Left colon (tissue), 2 donors: Measurements from ENCODE around the gene KCNK17. TPM values are rescaled to one million over a fixed set of nuclear protein-coding genes. Genes with fewer than 3 reads are reported as not detected.

Source experiments
- ATAC-seq: fragments of 200-7000 bp; cut with Tn5 transposase; one replicate; pipeline ENCODE4 v1.9.1; 2020; ENCODE audit warnings: mild to moderate bottlenecking, moderate library complexity
- DNase-seq, 2 donors: peaks; one replicate each; pipeline ENCODE4 v3.0.0-alpha.2; 2020
- intact Hi-C, 2 donors: fragments of 100-400 bp; cut with DNase I in 1 of 2; cut with micrococcal nuclease in 1 of 2; formaldehyde crosslinking; loops; one replicate each; pipeline versions ENCODE4 v1.11.2 to v1.14.0; 2022; cut with DNase I, micrococcal nuclease
- total RNA-seq, 2 donors: library from RNA; stranded (reverse); fragmentation: NEBNext Ultra II Directional; extraction: Animal tissue kit (Norgen Biotek cat#: 25700); gene quantifications; one replicate each; pipeline ENCODE4 v1.2.1, GENCODE V29; 2021
- donor health status: DM: no; HTN: no; CAD: no.
- donor health status: DM: yes; HTN: yes; CAD: no.

Gene KCNK17
- total RNA-seq, 2 donors from 2014 or later, result 0.14 to 0.18 TPM

DNA sequence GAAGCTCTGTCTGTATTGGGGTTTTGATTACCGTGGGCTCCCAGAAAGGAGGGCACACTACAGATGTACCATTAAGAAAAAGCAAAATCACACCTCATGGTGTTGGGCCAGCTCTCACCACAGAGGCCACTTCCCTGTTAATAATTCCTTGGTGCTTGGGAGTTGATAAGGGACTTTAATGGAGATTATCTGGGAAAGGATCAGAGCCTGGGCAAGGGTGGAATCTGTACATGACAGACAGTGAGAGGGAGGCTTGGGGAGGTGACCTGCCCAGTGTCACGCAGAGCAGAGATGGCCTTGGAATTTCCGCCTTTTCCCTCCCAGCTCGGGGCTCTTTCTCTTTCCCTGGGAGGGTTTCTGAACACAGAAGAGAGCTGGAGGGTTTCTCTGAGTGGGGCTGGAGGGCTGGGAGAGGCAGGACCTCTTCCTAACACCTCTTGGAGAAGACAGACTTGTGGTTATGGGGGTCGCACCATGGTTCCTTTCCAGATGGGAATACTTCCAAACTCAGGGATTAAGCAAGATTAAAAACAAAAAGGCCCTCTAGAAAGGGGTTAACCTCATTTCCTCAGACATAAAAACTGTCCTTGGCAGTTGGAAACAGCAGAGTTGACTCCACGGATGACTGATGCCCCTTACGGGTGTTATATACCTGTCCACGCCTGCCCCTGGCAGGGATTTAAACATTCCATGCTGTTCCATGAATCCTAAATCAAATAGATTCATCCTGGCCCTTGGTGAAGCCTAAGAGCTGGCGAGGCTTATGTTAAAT is 25.1 kb upstream of the KCNK17 start:
- DNase-seq (no peak), ATAC-seq (no peak)
- intact Hi-C loops, result no loop called here

DNA sequence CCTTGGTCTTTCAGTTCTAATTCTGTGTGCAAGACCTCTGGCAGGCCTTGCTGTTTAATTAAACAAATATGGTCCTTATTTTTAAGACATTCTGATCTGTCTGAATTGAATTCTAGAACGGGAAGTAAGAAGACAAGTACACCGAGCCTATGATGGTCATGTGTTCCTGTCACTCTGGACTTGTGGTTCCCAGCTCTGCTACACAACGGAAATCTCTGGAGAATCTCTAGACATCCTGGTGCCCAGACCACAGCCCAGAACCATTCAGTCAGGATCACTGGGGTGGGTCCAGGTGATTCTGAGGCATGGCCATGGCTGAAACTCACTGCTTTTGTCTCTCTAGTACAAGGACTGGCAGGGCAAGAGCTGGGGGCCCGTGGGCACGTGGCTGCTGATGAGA is 24.2 kb upstream of the KCNK17 start:
- no peak for ATAC-seq
- DNase-seq, result no peak
- intact Hi-C loops, result no loop called here

- DNase-seq (peak in 1 of 2 donors; percentile 39), ATAC-seq (no peak)
- intact Hi-C loops, result no loop called here
Measured at GRCh38 chr6:39335780-39336545, 21.7 kb upstream of the KCNK17 start.

- intact Hi-C loops, result no loop called here
- no peak for DNase-seq
- no peak for ATAC-seq
Measured at GRCh38 chr6:39333644-39334438, 19.6 kb upstream of the KCNK17 start.

DNA sequence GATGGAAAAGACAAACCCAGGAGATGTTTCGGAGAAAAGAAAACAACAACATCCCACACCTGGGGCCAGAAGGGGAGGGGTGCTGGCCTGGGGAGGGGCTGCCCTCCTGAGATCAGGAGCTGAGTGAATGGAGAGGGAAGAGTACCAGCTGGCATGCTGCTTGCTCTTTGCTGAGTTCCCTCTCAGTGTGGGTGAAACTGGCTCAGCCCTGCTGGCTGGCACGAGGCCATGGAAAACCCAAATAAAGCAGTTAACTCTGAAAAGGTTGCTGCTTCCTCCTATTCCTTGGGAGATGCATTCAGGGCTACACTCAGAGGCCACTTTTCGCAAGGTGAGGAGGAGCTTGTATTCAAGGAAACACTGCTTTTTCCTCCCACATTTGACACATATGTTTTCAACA is 16.3 kb upstream of the KCNK17 start:
- ATAC-seq, result no peak
- intact Hi-C loops, result no loop called here
- DNase-seq, result no peak

- ATAC-seq (no peak), DNase-seq (no peak)
- intact Hi-C loops, result no loop called here
Measured at GRCh38 chr6:39330057-39330456, 15.8 kb upstream of the KCNK17 start.

DNA sequence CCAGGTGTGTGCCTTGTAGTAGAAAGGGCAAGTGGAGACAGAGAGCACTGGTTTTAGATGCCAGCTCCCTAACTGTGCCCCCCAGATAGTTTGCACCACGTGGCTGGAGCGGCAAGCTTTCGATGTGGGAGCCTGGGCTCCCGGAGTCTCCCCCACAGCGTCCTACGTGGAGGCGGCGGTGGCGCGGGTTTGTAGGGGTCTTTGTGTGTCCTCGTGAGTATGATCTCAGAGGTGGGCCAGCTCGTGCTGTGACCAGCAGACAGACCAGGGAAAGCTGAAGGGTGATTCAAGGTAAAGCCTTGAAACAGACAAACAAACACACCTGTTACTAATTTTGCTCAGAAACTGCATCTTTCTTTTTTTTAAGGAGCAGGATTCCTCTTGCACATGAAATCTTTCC is 13.8 kb upstream of the KCNK17 start:
- no peak for DNase-seq
- no peak for ATAC-seq
- intact Hi-C loops, result no loop called here

DNA sequence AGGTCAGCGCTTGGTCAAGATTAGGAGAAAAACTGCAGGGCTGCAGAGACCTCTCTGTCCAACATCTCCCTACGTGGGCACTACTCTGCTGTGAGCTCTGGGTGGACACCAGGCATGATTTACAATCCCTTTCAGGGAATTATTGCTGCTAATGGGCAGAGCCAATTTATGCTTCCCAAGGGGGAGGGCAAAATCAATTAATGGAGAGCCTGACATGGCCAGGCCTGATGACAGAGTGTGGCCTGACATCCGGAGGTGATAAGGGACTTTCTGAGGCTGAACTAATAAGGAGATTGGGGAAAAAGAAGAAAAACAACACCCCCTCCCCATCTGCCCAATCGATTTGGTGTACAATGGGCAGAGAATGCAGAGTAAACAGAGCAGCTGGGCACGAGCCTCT is 13.3 kb upstream of the KCNK17 start:
- no peak for ATAC-seq
- intact Hi-C loops, result no loop called here

DNA sequence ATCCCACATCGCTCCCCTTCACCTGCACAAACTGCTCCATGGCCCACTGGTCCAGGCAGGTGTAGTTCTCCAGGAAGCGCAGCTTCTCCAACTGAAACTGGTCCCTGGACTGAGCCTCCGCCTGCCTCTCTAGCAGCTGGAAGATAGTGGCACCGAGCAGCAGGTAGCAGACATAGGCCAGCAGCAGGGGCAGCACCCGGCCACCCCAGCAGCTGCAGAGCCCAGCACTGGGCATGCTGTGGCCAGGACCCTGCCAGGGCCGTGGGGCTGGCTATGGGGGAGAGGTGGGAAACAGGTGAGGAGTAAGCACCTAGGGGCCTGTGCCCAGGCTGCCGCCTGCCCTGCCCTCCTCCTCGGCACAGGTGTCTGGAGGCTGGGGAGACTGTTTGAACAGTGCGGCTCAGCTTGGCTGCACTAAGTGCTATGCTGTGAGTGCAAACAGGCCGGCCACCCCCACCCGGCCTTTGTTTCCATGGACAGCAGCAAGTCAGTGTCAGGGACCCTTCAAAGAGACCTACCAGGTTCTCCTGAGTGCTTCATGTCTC is 8.2 kb upstream of the KCNK17 start, which contains the start of gene KCNK16:
KCNK16 (minus strand) TSS at position 397 of the 545 bp plus-strand sequence; CDS start at position 235, 162 bp downstream.
- DNase-seq (no peak), ATAC-seq (no peak)
- intact Hi-C loops, result no loop called here

More for the DNA sequence above, 13.3 kb upstream of the KCNK17 start:
- no peak for DNase-seq

DNA sequence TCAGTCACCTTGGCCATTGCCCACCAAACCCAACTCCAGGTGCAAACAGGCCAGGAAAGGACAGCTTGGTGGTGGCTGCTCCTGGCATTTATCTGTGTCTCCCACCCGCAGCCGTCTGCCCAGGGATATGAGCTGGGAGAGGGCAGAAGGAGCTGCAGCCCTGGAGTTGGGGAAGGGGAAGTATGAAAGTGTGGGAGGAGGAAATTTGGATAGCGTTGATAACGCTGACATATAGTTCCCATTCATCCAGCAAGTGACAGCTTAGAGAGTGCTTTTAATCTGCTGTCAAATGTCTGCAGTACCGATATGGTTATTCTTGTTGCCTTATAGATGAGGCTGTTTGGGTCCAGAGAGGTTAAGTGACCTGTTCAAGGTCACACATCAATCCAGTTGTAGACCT is 7.5 kb upstream of the KCNK17 start:
- intact Hi-C loops, result no loop called here
- ATAC-seq (no peak), DNase-seq (no peak)

- ATAC-seq (no peak), DNase-seq (no peak)
- intact Hi-C loops, result no loop called here
Measured at GRCh38 chr6:39320363-39320984, 6.3 kb upstream of the KCNK17 start.

GRCh38 chr6:39319621-39320362 is 5.6 kb upstream of the KCNK17 start:
- intact Hi-C loops, result no loop called here
- ATAC-seq (no peak), DNase-seq (no peak)

DNA sequence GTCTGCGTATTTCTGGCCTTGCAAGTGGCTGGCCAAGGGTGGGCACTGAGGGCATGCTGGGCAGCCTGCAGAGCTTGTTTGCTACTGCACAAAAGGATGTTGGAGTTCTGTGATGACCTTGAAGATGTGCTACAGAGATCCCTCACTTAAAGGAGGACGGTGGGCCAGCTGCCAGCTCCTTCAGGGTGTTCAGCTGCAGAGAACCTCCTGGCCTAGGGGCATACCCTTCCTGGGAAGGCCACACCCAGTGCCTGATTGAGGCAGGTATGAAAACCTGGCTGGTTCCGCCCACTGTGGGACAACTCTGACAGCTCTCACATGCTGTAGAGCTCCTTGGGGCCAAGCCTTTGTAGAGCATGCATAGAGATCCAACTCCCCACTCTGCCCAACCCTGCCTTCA is 3.0 kb upstream of the KCNK17 start:
- intact Hi-C loops, result no loop called here
- DNase-seq (no peak), ATAC-seq (no peak)

DNA sequence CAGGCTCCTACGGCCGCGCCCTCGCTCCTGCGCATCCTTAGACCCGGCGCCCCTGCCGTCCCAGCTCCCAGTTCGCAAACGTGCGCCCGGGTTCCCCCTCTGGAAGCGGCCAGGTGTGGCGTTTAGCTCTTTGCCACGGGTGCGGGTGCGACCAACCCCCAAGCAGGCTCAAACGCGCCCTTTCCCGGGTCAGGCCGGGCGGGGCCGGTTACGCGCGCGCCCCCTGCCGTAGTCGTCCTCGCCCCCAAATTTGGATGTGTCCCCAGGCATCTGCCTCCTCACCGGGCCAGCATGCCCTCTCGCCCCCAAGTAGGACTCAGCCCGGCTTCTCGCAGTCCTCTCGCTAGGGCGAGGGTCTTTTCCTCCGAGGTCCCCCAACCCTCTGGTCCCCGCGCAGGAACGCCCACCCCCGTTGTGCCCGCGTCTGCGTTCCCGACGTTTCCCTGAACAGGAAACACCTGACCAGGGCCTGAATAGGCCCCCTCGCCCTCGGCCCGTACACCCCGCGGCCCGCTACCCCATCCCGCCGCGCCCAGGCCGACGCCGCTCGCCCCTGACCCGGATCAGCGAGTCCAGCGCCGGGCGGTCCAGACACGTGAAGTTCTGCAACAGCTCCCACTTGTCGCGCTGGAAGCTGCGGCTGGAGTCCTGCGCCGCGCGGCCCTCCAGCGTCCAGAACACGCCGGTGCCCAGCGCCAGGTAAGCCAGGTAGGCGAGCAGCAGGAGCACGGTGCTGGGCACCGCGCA is 520 bp downstream of the KCNK17 start:
- intact Hi-C loops, result no loop called here
- DNase-seq, result no peak
- no peak for ATAC-seq

DNA sequence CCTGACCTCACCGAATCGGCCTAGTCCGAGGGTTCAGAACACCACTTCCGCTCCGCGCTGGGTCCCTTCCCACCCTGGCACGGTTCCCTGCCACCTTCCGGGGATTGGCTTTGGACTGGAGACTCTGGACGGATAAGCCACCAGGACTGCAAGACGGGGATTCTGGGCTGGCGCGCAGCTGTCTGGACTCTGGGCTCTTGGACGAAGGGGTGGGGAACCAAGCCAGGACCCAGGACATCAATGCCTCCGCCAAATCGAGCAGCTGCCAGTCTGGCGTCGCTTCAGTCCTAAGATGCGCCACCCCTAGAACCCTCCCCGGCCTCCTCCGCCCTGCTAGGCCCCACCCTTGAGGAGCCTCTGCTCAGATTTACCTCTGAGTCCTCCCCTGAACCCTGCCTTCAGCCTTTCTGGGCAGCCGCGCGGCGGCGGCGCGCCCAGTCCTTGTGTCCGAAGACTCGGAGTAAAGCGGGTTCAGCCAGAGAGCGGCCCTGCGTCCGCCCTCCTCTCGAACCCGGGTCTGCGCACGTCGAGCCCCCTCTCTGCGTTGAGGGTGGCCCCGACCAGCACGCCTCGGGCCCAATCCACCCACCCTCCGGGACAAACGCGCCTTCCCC is 1.2 kb downstream of the KCNK17 start:
- intact Hi-C loops, result no loop called here
- DNase-seq (no peak), ATAC-seq (no peak)

DNA sequence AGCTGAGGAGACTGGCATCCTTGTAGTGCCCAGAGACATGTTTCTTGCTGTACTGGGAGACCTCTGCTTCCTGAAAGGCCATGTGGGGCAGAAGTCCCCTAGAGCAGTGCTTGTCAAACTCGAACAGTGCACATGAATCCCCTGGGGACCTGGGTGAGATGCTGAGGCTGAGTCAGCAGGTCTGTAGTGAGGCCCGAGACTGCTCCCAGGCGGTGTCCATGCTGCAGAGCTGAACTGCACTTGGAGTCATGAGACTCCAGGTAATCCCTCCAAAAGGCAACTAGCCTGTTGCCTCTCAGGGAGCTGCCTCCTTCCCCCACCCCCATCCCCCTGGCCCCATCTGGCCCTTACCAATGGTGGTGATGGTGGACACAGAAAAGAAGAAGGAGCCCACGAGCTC is 3.7 kb downstream of the KCNK17 start:
- intact Hi-C loops, result no loop called here
- no peak for DNase-seq
- ATAC-seq, result no peak

DNA sequence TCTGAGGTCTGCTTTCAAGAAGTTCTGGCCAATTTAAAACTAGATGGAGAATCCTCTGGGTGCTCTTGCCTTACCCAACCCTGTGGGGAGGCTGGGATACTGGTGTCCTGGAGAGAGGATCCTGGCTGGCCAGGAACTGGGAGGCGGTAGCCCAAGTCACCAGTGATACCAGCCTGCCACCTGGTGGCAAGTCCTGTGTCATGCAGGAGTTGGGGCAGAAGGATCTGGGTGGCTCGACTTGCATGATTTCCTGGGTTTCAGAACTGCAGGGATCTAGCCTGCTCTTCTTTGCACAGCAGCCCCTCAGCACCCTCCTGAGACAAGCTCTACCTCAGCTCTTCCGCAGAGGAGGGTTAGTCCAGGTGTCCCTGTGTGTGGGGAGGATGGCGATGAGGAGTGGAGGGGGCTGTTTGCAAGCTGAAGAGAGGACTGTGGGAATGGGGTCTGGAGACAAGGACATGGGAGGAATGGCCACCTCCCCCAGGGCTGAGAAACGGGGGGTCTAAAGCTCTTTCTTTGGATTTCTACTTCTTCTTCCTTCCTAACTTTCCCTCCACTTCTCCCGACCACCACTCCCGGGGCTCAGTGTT is 4.2 kb downstream of the KCNK17 start:
- peak; percentile 91 for ATAC-seq
- intact Hi-C loops, result loop anchor here in 1 of 2 donors (10.0 kb wide), 2 partner anchors 335 to 435 kb away; no protein-coding TSS in a partner anchor
- peak; percentile 68 to 79 for DNase-seq
